NCI-H128 (cell line): ENCODE measurements around the gene PARN.

Source experiments
- DNase-seq: peaks from one replicate; lab custom pipeline; 2025; ENCODE audit not compliant: unreplicated experiment; lab: John Stamatoyannopoulos, UW

The PARN gene

DNA sequence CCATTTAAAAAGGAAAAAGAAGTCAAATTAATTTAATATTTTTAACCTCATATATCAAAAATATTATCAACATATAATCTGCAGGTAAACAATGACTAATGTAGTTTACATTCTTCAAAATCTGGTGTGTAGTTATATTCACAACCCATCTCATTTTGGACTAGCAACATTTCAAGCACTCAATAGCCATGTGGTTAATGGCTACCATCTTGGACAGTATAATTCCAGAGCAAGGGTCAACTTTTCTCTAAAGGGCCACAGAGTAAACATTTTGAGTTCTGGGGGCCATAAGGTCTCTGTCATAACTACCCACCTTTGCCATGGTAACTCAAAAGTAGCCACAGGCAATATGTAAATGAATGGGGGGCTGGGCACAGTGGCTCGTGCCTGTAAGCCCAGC is 153.9 kb downstream of the PARN start:
- DNase-seq, result no peak

DNA sequence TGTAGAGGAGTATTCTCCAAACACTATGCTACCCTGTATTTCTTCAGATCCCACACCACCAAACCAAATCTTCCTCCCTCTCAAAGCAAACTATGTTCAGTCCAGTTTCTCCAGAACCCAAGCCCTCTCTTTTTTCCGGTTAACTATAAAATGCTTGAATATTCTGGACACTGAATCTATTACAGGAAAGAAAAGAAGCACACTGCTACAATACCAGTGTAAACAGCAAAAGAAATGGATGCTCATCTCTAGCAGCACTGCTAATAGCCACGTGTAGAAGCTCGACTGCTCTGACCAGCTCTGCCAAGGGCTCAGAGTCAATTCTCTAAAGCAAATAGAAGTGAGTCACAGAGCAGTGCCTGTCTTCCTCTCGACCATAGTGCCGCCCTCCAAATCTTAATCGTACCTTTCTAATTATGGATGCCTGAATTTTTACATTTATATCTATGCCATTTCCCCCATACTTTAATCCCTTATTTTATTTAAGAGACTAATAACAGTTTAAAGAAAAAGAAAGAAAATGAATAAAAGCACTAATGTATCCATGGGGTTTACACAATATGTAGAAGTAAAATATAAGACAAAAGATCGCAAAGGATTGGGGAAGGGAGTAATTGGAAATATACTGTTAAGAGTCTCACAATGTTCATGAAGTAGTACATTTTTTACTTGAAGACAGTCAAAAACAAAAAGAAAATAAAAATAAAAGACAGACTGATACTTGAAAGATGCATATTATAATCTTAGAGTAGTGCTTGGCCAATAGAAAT is 154.5 kb downstream of the PARN start:
- DNase-seq, result no peak

DNA sequence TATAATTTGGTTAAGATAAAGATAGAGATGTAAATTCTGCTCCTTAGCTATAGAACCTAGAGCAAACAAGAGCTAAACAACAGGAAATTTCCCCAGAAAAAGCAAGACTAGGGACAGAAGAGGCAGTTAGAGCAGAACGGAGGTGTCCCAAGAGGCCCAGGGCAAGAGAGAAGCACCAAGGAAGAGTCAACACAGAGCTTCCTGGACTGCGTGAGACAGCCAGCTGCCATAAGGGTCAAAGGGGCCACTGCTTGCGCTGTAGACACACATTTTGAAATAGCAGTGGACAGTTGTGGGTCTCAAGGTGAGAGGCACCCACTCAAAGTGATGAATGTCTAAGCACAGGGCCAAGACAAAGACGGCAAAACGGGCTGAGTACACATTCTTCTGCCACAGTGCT is 156.6 kb downstream of the PARN start:
- DNase-seq, result no peak

DNA sequence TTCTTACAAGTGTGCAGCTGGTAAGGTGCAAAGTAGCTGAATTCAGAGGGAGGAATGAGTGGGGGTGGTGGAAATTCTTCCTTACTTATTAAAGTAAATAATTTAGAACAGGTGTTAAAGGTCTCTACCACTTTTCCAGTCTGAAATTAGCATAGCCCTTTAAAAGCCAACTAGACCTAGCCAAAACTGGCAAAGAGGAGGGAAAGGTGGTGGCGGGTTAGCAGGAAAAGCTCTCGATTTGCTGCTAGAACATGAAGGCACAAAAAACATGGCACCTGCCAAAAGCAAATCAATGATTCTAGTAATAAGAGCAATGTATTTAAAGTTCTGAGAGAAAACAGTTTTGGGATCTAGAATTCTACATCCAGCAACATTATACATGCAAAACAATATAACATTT is 157.7 kb downstream of the PARN start:
- DNase-seq, result no peak

DNA sequence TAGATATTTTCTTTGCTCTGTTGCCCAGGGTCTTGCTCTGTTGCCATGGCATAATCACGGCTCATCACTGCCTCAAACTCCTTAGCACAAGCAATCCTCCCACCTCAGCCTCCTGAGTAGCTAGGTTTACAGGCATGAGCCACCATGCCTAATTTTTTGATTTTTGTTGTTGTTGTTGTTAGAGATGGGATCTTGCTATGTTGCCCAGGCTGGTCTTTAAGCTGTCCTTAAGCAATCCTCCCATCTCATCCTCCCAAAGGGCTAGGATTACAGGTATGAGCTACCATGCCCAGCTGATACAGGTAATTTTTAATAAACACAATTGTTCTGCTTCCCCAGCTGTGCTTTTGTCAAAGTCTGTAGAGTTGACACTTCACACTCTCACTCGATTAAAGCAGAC is 159.3 kb downstream of the PARN start:
- DNase-seq, result no peak

DNA sequence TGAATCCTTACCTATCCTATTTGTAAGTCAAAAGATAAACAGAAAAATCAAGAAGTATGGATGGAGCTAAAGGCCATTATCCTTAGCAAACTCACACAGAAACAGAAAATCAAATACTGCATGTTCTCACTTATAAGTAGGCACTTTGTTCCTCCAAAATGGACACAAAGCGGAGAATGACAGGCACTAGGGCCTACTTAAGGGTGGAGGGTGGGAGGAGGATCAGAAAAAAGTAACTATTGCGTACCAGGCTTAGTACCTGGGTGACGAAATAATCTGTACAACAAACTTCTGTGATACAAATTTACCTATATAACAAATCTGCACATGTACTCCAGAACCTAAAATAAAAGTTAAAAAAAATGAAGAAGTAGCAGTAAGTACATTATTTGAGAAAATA is 164.3 kb downstream of the PARN start:
- DNase-seq, result no peak

DNA sequence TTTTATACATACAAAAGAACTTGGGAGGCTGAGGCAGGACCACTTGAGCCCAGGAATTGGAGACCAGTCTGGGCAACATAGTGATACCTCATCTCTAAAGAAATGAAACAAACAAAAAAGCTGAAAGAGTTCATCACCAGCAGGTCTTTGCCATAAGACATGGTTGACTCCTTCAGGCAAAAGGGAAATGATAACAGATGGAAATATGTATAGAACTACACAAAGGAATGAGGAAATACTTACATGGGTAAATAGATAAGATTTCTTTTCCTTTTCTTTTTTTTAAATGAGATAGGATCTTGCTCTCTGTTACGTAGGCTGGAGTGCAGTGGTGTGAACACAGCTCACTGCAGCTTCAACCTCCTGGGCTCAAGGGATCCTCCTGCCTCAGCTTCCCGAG is 165.3 kb downstream of the PARN start:
- DNase-seq, result no peak

DNA sequence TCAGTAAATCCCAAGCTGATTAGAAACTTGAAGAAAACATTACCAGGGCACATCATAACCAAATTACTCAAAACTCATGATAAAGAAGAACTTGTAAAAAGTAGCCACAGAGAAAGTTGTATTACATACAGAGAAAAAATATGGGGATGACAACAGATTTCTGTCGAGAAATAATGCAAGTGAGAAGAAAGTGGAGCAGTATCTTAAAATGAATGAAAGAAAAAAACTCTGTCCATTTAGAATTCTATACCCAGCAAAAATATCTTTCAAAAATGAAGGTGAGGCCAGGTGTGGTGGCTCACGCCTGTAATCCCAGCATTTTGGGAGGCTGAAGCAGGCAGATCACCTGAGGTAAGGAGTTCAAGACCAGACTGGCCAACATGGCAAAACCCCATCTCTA is 165.9 kb downstream of the PARN start:
- DNase-seq, result no peak

DNA sequence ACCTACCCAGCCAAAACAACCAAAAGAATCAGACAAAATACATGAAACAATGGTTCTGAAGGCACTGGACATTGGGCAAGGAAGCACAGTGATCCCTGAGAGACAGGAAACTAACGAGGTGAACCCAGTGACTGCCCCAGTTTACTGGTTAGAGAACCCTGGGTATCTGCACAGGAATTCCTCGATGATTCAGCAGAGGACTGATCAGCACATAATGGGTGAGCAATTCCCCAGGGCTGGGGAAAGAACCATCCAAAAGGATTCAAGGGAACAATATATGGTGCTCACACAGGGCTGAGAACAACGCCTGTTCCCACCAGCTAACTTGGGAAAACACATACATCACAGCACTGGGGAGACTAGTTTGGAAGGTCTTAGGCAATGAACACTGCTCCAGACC is 167.2 kb downstream of the PARN start:
- DNase-seq, result no peak

DNA sequence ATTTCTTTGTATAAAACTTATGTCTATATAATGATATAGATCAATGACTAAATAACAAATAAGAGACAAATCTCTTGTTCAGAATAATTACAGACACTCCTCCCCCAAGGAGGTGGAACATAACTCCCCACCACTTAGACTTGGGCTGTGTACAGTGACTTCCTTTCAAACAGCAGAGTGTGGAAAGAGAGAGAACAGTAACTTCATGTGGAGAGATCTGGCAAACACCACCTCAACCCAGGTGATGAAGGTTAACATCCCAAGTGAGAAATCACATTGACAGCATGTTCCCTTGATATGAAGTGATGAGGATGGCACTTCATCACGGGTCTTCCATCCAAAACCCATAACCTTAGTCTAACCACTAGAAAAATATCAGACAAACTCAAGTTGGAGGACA is 169.3 kb downstream of the PARN start:
- DNase-seq, result no peak

DNA sequence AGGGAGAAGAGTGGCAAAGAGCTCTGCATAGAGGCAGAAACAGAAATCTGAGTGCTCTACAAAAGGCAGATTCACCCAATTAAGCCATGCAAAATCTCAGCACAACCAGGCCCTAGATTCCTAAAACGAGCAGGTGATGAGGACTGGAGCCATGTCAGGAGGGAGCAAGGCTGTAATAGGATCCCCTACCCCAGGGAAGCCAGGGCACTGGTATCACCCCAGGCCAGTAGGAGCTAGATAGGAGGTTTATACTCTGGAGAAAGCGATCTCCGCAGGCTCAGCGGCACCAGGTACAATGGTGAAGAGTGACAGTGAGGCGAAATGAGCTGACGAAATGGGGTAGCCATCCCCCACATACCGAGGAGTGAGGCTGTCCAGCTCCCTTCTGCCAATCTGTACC is 171.5 kb downstream of the PARN start:
- no peak for DNase-seq

DNA sequence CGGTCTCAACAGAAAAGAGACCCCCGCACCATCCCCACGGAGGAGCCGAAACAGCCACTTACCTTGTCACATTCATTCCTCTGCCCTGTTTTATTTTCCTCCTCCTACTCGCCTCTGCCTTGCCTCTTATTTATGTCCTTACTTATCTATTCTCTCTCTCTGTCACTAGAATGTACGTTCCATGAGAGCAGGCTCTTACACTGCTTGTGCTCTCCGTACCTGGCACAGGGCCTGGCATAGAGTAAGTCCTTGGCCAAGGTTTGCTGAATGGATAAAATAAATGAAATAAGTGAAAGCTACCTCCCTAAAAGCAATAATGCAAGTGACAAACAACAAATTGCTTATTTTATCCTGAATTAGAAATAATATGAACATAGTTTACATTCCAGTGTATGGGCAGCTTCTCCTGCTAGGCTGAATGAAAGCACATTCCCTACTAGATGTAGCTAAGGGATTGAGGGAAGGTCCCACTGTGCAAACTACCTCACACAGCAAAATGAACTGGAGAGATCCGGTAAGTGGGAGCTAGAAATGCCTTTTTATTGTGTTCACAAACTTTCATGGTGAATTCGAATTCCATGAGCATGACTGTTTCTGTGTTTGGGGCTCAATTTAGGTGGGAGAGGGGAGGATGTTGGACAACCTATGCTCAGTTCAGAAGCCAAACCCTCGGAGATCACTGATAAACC is 173.1 kb downstream of the PARN start:
- no peak for DNase-seq

DNA sequence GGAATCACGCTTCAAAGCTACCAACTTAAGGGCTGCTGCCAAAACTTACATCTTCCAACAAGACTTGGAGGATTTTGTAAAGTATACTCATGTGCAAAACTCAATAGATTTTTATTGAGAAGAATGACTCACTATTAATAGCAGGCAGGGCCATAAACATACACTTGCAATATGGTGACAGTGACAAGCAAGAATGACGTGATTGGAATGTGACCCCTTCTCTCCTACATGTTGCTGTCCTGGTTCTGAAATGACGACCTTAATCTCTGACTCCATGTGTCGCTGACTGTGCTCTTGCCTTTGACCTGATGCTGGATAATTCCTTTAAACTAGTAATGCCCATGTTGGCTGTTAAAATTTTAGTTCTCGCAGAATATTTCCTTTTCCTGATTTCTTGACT is 174.5 kb downstream of the PARN start:
- no peak for DNase-seq

DNA sequence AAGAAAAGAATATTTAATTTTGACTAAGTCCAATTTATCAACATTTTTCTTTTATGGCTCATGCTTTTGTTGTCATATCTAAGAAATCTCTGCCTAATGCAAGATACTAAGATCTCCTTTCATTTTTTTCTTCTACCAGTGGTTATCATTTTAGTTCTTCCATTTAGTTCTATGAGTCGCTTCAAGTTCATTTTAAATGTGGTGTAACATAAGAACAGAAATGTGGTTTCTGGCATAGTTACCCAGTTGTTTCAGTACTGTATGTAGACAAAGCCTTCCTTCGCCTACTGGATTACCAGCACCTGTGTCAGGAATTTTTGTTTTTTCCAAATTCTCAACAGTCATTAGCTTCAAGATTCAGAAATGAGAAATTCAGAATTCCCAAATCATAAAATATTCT is 175.7 kb downstream of the PARN start:
- no peak for DNase-seq

DNA sequence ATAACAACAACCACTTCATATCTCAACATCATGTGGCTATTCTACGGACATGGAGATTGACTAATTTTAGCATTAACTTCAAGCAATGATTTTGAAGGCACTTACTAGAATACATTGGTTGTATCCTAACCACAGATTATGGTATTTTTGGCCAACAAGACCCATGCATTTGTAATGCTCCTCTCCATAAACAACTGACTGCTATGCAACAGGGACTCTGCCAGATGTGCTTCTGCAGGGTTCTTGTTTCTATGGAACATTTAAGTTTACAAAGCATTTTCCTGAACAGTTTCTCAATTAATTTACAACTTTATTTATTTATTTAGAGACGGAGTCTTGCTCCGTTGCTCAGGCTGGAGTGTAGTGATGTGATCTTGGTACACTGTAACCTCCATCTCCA is 178.0 kb downstream of the PARN start:
- no peak for DNase-seq

DNA sequence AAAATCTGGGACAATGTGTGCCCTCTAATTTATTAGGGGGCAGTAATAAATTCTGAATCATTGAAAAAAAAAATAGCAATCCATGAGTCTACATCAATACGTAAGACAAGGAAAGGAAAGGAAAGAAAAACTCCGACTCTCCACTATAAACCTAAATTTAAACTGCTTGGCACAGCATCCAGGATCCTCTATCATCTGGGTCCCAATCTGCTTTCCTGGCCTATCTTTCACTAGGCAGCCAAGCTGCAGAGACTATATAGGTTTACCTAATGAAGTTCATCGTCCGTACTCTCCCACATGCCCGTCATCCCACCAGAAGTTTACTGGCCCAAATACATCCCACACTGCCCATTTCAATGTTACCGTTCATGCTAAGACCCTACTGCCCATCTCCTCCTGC is 179.2 kb downstream of the PARN start:
- no peak for DNase-seq

DNA sequence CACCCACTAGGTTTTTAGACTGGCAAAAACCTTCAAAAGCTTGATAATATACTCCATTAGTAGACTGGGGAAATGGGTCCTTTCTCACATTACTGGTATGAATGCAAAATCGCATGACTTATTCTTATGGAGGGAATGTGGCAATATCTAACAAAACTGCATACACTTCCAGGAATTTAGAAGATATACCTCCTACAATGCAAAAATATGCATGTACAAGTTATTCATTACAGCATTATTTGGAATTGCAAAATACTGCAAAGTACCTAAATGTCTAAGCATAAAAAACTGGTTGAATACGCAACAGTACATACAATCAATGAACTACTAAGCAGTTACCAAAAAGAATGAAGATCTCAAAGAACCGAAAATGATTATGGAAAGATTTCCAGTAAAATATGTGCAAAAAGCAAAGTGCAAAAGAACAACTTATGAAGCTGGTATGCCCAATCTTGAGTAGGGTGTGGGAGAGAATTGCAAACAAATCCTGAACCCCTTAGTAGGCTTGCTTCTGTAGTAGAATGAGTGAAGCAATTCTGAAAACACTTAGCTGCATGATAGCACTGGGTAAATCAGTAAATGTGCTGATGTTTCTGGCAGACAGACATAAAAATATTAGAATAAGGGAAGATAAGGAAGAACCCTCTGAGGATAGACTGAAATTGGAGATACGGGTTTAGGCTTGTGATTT is 180.1 kb downstream of the PARN start:
- DNase-seq, result no peak

DNA sequence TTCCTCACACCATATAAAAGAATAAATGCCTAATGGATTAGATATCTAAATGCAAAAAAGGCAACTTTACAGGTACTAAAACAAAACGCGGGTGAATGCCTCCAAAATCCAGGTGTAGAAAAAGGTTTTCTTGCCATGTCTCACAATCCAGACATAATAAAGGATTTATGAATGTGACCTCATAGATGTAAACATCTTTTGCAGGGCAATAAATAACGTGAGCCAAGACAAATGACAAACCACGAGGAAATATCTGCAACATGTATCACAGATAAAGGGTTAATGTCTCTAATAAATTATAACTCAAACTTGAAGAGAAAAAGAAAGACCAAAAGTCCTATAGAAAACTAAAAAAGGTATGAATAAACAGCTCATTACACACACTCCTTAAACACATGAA is 180.7 kb downstream of the PARN start:
- no peak for DNase-seq

DNA sequence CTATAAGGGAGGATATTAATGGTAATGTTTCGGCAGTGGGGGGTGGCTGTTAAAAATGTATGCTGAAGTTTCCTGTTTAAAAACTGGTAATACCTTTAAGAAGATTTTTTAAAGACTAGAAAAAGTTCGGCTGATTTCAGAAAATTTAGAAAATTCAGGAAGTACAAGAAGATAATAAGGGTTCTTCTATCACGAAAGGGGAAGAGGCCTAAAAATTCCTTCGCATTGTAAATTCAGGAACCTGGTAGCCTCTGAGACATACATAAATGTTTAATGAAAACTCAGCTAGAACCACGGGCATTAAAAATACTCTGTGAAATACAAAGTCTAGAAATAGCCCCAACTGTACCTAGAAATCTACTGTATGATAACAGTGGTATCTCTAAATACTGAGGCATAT is 181.2 kb downstream of the PARN start:
- DNase-seq, result no peak

DNA sequence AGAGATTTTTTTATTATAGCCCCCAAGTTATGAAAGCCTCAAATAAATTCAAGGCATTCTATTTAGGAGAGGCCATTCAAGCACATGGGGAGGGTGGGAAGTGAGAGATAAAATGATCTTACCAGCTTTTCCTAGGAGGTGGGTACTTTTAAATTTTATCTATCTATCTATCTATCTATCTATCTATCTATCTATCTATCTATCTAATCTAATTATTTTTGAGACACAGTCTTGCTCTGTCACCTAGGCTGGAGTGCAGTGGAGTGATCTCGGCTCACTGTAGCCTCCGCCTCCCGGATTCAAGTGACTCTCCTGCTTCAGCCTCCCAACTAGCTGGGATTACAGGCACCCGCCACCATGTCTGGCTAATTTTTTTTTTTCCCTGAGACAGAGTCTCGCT is 182.3 kb downstream of the PARN start:
- DNase-seq, result no peak

DNA sequence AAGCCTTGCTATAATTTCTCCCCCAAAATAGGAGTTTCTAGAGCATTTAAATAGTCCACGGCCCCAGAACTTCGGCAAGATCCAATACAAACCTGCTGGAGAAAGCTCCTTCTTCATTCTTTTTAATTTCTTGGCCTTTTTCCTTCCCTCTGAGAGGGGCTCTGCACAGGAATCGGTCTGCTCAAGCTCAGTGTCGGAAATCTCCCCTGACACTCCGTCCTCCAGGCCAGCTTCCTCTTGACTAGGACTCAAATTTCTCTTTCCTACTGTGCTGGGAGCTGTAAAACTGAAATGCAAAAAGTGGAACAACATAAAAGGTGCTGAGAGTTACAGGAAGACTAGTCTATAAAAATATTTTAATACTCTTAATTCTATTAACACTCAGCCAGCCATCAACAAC is 183.3 kb downstream of the PARN start:
- DNase-seq, result no peak

DNA sequence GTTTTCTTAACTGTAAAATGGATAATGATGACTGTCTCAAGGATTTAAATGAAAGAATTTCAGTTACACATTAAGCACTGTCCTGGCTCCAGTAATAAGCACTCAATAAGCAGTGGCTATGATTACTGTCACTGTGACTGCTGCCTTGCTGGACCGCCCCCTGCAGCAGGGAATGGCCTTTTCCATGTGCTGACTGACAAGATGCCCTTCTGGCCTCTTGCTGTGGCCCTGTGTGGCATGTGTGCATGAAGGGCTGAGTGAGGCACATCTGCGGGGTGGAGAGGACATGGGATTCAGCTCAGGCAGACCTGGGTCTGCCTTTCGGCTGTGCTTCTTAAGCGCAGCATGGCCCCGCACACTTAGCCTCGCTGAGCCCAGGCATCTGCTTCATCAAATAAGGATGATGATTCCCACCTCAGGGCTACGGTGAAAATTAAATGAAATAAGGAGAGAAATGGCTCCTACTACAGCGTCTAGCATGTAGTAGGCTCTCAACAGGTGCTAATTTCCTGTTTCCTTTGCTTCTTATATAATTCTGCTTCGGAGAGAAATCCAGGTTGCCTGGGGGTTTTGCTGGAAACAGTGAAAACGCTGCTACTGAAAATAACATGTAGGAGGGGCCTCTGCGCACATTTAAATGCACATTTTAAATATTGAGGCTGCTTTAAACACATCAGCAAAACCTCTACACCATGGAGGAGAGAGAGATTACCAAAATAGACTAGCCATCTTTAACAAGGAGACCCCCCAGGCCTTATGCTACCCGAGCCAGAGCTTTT is 183.9 kb downstream of the PARN start:
- no peak for DNase-seq
